ENCODE data around the gene ARID4A.
"Not testable (repeated sequence)": the region's sequence is repeated elsewhere in the genome, so short reads cannot be mapped to it uniquely, and the experiment has no call there.

The ARID4A gene, protein sequence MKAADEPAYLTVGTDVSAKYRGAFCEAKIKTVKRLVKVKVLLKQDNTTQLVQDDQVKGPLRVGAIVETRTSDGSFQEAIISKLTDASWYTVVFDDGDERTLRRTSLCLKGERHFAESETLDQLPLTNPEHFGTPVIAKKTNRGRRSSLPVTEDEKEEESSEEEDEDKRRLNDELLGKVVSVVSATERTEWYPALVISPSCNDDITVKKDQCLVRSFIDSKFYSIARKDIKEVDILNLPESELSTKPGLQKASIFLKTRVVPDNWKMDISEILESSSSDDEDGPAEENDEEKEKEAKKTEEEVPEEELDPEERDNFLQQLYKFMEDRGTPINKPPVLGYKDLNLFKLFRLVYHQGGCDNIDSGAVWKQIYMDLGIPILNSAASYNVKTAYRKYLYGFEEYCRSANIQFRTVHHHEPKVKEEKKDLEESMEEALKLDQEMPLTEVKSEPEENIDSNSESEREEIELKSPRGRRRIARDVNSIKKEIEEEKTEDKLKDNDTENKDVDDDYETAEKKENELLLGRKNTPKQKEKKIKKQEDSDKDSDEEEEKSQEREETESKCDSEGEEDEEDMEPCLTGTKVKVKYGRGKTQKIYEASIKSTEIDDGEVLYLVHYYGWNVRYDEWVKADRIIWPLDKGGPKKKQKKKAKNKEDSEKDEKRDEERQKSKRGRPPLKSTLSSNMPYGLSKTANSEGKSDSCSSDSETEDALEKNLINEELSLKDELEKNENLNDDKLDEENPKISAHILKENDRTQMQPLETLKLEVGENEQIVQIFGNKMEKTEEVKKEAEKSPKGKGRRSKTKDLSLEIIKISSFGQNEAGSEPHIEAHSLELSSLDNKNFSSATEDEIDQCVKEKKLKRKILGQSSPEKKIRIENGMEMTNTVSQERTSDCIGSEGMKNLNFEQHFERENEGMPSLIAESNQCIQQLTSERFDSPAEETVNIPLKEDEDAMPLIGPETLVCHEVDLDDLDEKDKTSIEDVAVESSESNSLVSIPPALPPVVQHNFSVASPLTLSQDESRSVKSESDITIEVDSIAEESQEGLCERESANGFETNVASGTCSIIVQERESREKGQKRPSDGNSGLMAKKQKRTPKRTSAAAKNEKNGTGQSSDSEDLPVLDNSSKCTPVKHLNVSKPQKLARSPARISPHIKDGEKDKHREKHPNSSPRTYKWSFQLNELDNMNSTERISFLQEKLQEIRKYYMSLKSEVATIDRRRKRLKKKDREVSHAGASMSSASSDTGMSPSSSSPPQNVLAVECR

DNA sequence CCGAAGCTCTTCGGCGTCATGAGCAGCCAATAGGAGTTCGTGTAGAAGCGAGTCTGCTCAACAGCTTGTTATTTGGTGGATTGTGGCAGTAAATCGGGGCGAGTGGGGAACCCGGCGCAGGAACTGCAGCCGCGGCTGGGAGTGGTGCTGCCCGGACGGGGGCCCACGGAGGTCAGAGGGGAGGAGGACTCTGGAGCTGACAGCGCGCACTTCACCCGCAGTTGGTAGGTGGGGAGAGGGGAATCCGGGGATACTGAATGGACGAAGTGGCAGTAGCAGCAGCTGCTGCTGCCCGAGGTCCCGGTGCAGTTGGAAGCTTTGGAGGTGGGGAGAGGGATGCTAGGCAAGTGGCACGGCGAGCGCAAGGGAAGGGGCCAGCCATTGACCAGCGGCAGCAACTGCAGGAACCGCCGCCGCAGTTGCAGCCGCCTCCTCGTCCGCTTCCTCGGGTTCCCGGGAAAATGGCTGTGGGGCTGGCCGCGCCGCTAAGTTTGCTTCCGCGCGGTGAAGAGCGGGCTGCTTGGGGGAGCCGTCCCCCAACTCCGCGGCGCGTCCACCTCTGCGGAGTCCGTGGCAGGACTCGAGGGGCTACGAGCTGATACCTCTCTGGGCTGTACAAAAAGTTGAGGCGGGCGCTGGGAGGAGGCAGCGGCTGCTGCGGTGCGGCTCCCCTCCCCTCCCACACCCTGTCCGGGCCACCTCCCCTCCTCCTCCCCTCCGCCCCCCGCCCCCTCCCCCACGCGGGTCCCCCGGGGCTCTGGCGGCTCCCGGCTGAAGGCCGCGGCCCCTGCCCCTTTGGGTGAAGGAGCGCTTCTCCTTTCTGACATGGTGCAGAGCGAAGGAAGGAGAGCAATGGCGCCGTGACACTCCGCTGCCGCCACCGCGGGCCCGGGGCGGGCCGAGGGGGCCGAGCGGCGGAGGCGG lies at the start of gene ARID4A:
ARID4A (plus strand) TSS at position 79 of the 924 bp plus-strand sequence. CDS start 1,300 bp downstream, outside the sequence.
- DNase-seq (ENCODE audit: low read depth in 2 of 2): peak in 1 of 2 donors; percentile 66

- no peak for DNase-seq (ENCODE audit: low read depth in 2 of 2)
These were observed 48.7 kb upstream of the ARID4A start for GRCh38 chr14:58249611-58250010.

- DNase-seq (ENCODE audit: low read depth in 2 of 2): no peak
These were observed 40.2 kb upstream of the ARID4A start for GRCh38 chr14:58258156-58258555.

DNA sequence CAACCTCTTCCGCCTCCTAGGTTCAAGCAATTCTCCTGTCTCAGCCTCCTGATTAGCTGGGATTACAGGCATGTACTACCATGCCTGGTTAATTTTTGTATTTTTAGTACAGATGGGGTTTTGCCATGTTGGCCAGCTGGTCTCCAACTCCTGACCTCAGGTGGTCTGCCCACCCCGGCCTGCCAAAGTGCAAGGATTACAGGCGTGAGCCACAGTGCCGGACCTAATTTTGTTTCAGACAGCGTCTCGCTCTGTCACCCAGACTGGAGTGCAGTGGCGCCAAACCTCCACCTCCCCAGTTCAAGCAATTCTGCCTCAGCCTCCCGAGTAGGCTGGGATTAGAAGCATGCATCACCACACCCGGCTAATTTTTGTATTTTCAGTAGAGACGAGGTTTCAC lies 36.4 kb upstream of the ARID4A start:
- DNase-seq (ENCODE audit: low read depth in 2 of 2): not testable (repeated sequence)

DNA sequence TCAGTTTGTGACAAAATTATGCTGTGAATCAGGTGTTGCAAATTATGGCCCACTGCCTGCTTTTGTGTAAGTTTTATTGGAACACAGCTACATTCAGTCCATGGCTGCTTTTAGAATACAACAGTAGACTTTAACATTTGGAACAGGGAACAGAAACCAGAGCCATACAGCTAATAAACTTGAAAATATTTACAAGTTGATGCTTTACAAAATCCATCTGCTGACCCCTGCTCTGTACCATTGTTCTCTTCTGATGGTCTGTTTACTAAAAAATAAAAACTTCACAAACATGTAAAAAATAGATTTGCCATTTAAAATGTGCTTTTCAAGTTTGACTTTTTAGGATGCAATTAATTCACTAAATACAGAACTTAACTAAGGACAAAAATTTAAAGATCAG lies 33.0 kb upstream of the ARID4A start:
- no peak for DNase-seq (ENCODE audit: low read depth in 2 of 2)

DNA sequence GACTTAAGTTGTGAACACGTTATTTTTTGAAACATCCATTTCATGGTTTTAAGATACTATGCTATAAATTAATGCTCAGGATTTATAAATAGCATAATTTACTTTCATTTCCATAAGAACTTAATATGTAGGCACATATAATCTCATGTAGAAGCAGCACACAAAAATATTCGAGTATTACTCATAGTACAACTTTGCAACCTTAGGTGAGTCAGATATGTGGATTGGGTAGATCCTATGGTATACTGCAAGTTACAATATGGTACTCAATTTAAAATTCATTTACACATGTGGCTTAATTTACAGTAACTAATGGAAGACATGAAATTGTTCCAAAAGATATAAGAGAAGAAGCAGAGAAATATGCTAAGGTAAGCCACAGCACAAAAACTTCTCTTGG lies 27.7 kb upstream of the ARID4A start:
- no peak for DNase-seq (ENCODE audit: low read depth in 2 of 2)

DNA sequence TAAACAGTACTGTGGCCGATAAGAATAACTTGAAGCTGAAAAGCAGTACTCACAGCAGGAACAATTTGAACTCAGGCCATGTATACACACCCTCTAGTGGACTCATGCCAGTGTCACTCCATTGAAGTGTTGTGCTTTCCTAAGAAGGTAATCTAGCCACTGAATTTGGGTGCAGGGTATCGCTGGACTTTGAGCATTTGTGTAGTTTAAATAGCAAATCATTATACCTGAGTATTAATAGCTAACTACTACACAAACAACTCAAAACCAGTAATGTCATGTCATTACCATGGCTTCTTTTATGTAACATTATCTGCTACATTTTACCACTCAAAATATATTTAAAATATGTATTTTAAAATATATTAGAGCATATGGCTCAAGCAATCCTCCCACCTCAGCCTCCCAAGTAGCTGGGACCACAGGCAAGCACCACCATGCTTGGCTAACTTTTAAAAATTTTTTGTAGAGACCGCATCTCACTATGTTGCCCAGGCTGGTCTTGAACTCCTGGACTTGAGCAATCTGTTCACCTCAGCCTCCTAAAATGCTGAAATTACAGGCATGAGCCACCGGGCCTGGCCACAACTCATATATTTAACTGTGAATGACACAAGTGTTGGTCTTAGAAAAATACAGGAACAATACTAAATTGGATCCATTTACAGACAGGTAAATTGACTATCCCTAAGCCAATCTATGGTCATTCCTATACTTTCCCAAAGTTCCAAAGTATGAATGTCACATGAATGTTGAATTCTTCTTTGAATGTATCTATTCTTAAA lies 25.6 kb upstream of the ARID4A start:
- no peak for DNase-seq (ENCODE audit: low read depth in 2 of 2)

GRCh38 chr14:58274881-58275280 lies 23.5 kb upstream of the ARID4A start:
- DNase-seq (ENCODE audit: low read depth in 2 of 2): no peak

DNA sequence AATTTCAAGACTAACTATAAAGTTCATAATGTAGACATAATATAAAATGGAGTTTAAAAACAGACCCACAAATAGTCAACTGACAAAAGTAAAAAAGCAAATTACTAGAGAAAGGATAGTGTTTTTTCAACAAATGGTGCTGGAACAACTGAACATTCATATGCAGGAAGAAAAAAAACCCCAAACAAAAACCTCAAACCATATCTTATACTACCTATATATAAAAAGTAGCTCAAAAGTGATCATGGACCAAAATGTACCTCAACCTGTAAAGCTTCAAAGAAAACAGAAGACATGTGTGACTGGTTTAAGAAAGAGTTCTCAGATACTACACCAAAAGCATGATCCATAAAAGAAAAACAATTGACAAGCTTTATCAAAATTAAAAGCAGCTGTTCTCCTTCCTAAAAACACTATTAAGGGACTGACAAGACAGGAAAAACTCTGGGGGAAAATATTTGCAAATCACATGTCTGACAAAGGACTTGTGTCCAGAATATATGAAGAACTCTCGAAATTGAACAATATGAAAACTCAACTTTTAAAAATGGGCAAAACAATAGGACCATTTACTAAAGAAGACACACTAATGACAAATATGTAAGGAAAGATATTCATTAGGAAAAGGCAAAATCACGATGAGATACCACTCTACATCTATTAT lies 22.7 kb upstream of the ARID4A start:
- DNase-seq (ENCODE audit: low read depth in 2 of 2): no peak

- no peak for DNase-seq (ENCODE audit: low read depth in 2 of 2)
These were observed 22.1 kb upstream of the ARID4A start for GRCh38 chr14:58276208-58276607.

- no peak for DNase-seq (ENCODE audit: low read depth in 2 of 2)
These were observed 20.2 kb upstream of the ARID4A start for GRCh38 chr14:58278177-58278576.

- DNase-seq (ENCODE audit: low read depth in 2 of 2): no peak
These were observed 17.2 kb upstream of the ARID4A start for GRCh38 chr14:58280954-58281787.

- DNase-seq (ENCODE audit: low read depth in 2 of 2): no peak
These were observed 16.4 kb upstream of the ARID4A start for GRCh38 chr14:58281969-58282368.

- DNase-seq (ENCODE audit: low read depth in 2 of 2): no peak
These were observed 15.3 kb upstream of the ARID4A start for GRCh38 chr14:58282925-58283593.

- no peak for DNase-seq (ENCODE audit: low read depth in 2 of 2)
These were observed 14.6 kb upstream of the ARID4A start for GRCh38 chr14:58283730-58284129.

DNA sequence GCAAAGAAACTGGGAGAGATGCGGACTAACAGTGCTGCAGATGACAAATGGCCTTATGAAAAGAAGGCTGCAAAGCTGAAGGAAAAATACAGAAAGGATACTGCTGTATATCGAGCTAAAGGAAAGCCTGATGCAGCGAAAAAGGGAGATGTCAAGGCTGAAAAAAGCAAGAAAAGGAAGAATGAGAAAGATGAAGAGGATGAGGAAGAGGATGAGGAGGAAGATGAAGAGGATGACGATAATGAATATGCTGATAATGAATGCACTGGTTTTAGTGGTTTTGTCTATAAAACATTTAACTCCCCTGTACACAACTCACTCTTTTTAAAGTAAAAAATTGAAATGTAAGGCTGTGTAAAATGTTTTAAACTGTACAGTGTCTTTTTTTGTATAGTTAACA lies 13.2 kb upstream of the ARID4A start:
- no peak for DNase-seq (ENCODE audit: low read depth in 2 of 2)

- no peak for DNase-seq (ENCODE audit: low read depth in 2 of 2)
These were observed 10.7 kb upstream of the ARID4A start for GRCh38 chr14:58287607-58288042.

Measured in activated CD8-positive, alpha-beta memory T cell treated with anti-CD3 and anti-CD28 coated beads for 4 hours (primary cell).